Measurements from ENCODE around the gene FBXL7. TPM values are rescaled to one million over a fixed set of nuclear protein-coding genes. Genes with fewer than 3 reads are reported as not detected.

The FBXL7 gene
- total and polyA plus RNA-seq, 9 of the 15 experiments (the other 6 are each of a cell fraction or from before 2014, with no cell fraction given) = 0.04 to 0.08 TPM; not detected in 7

- Histone ChIP-seq H3K79me2 (ENCODE audit: control insufficient read depth, insufficient read depth, low read length) (no peaks in the 10 kb centered on the region), H3K36me3 (ENCODE audit: control insufficient read depth, insufficient read depth, low read length) (no peaks in the 10 kb centered on the region), H3K4me2 (ENCODE audit: insufficient read depth, low read length) (no peak overlapping the region), H3K9me3 (replicated peaks; ENCODE audit: control insufficient read depth, insufficient read depth, low read depth, low read length) (no peaks in the 10 kb centered on the region; the same call in 1 of the 2 replicates), H3K9me1 (ENCODE audit: control insufficient read depth, insufficient read depth, low read length) (no peaks in the 10 kb centered on the region), H4K20me1 (replicated peaks; ENCODE audit: control insufficient read depth, insufficient read depth, low read length) (no peaks in the 10 kb centered on the region), H3K4me3 (no peak overlapping the region), H3K9ac (ENCODE audit: insufficient read depth in 1 of 2, low read depth in 2 of 2, low read length in 2 of 2) (no peak overlapping the region), H3K4me1 (replicated peaks in 1 of 2; ENCODE audit: control insufficient read depth in 2 of 2, insufficient read depth in 2 of 2, low read length in 2 of 2) (no peaks in the 10 kb centered on the region), H2AFZ (ENCODE audit: low read depth, low read length) (no peak overlapping the region), H3K27ac (ENCODE audit: extremely low read depth, low read depth, low read length) (no peak overlapping the region), H3K27me3 (ENCODE audit: control insufficient read depth in 2 of 2, insufficient read depth in 2 of 2, low read length in 2 of 2) (no peaks in the 10 kb centered on the region)
- in situ Hi-C loops (cut with MboI) = no loop called here
- TF ChIP-seq NFIC (IDR thresholded peaks at IDR 0.05) (no peak), TAF7 (tag; IDR thresholded peaks at IDR 0.05) (no peak), ARNT (IDR thresholded peaks at IDR 0.05) (no peak), PTBP1 (IDR thresholded peaks at IDR 0.05; ENCODE audit: low read depth, low read length) (no peak), NCOA6 (IDR thresholded peaks at IDR 0.05) (no peak), CC2D1A (IDR thresholded peaks at IDR 0.05) (no peak), HES1 (IDR thresholded peaks at IDR 0.05; ENCODE audit: low read depth) (no peak), CEBPG (CRISPR knock-in tag; IDR thresholded peaks at IDR 0.05) (no peak), CEBPG (tag; conservative IDR thresholded peaks at IDR 0.05 in 1 of 2, IDR thresholded peaks at IDR 0.05 in 1 of 2) (no peak), SAFB2 (IDR thresholded peaks at IDR 0.05; ENCODE audit: borderline replicate concordance, low read depth, low read length, severe bottlenecking) (no peak), POU5F1 (IDR thresholded peaks at IDR 0.05; ENCODE audit: borderline replicate concordance, low read depth, low read length, partially characterized antibody) (no peak), NFE2 (IDR thresholded peaks at IDR 0.05; ENCODE audit: low read depth) (no peak), MTA3 (IDR thresholded peaks at IDR 0.05; ENCODE audit: borderline replicate concordance) (no peak), ZBTB9 (CRISPR knock-in tag; IDR thresholded peaks at IDR 0.05) (no peak), NR2C1 (IDR thresholded peaks at IDR 0.05) (no peak), NR2C1 (tag; IDR thresholded peaks at IDR 0.05) (no peak)
- TF ChIP-seq, protein P1, sequence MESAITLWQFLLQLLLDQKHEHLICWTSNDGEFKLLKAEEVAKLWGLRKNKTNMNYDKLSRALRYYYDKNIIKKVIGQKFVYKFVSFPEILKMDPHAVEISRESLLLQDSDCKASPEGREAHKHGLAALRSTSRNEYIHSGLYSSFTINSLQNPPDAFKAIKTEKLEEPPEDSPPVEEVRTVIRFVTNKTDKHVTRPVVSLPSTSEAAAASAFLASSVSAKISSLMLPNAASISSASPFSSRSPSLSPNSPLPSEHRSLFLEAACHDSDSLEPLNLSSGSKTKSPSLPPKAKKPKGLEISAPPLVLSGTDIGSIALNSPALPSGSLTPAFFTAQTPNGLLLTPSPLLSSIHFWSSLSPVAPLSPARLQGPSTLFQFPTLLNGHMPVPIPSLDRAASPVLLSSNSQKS (CRISPR knock-in tag; IDR thresholded peaks at IDR 0.05) = no peak
- TF ChIP-seq, protein P2, sequence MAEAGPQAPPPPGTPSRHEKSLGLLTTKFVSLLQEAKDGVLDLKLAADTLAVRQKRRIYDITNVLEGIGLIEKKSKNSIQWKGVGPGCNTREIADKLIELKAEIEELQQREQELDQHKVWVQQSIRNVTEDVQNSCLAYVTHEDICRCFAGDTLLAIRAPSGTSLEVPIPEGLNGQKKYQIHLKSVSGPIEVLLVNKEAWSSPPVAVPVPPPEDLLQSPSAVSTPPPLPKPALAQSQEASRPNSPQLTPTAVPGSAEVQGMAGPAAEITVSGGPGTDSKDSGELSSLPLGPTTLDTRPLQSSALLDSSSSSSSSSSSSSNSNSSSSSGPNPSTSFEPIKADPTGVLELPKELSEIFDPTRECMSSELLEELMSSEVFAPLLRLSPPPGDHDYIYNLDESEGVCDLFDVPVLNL (CRISPR knock-in tag; IDR thresholded peaks at IDR 0.05; ENCODE audit: low read depth) = no peak
- FAIRE-seq (no peak), ATAC-seq (no peak), DNase-seq (ENCODE audit: extremely low read depth in 1 of 4, low spot score in 3 of 4) (no peak)
- 3% methylated on average over 3 of the region's 3 CpGs for WGBS (ENCODE audit: insufficient coverage, low coverage, missing lambda C conversion rate)
- intact Hi-C loops (cut with micrococcal nuclease) = no loop called here
- ChIA-PET CTCF (ENCODE audit: low intra/inter-chr PET ratio) (no interaction called here), POLR2A (no interaction called here)
- BruUV-seq (replicated peaks) = no TSS peak
These were observed 451.1 kb downstream of the FBXL7 start for GRCh38 chr5:15951126-15951525.

All from K562 (cell line).